Activated CD8-positive, alpha-beta memory T cell treated with anti-CD3 and anti-CD28 coated beads, Interleukin-2, amount 50 U/mL, for 1 hour (primary cell): ENCODE data around the gene KIF1A.
A peak's percentile ranks its signal among the peaks of the same experiment; 100 is the strongest.

Experiments
- DNase-seq: peaks from one replicate; pipeline ENCODE4 v3.0.0-alpha.2; 2020; ENCODE audit errors: extremely low read depth

KIF1A gene

DNA sequence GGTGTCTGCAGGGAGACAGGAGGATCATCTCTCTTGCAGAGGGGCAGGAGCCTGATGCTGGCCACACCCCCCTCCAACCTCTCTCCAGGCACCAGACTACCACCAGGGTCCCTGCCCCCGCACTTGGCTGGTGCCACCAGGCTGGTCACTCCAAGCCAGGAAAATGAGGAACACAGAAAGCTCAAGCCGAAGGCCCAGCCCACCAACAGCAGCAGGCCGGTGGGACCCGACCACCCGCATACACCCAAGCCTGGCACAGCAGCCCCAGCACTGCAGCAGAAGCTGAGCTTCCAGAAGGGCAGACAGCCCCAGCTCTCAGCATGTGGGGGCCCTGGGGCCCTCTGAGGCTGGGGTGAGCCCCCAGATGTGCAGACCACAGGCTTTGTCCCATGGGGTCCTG, 52.7 kb downstream of the KIF1A start:
- no peak for DNase-seq

DNA sequence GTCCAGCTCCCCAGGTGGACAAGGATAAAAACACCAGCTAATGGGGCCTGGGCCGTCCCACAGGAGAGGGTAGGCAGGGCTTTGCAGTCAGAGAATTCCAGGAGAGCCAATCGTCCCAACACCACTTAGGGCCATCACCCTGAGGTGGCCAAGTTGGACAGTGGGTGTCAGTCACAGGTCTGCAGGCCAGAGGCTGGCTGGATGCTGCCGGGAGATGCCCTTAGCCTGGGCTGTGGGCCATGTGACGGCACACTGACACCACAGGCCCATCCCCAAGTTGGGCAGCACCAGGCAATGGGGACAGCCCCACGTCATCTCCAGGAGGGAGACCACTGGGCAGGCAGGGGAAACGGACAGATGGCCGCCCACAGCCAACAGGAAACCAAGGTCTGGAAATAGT, 53.9 kb downstream of the KIF1A start:
- no peak for DNase-seq

DNA sequence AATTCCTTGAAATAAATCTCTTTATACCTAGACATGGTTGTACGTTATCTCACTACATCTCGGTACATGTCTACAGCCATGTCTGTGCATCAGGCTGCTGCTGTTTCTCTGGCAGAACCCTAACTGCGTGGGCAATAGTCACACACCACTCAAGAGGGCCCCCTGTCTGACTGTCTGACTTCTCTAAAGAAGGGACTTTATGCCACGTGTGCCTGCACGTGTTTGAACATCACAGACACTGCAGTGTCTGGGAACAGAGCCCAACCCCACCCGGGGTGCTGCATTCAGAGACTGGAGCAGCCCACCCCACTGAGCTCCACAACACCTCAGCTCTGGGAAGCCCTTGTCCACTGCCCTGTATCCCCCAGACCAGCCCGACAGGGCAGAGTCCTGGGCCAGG, 55.0 kb downstream of the KIF1A start:
- DNase-seq = no peak

DNA sequence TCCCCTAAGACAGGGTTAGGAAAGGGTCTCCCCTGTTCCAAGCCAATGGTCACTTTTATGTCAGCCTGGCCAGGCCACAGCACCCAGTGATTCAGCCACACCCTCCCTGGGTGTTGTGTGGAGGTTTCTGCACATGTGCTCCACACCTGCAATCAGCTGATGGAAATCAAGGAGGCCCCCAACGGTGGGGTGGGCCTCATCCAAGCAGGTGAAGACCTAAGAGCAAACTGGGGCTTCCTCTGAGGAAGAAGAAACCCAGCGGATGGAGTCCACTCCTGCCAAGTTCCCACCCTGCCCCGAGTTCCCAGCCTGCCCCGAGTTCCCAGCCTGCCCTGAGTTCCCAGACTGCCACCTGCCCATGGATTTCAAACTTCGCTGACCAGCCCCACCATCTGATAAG, 55.4 kb downstream of the KIF1A start:
- no peak for DNase-seq

DNA sequence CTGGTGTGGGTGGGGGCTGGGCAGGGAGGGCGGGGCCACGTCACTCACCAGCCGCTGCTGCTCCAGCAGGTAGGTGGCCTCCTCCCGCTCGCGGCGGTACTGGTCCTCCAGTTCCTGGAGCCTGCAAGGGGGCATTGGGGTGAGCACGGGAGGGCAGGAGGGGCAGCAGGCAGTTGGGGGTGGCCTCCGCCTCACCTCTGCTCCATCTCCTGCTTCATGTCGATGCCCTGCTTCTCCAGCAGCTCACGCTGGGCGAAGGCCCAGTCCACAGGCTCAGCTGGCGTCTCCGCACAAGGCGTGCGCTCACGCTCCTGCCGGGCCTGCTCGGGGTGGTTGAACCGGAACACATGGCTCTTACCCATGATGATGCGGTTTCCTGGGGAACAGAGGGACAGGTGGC, 57.0 kb downstream of the KIF1A start:
- DNase-seq = no peak

DNA sequence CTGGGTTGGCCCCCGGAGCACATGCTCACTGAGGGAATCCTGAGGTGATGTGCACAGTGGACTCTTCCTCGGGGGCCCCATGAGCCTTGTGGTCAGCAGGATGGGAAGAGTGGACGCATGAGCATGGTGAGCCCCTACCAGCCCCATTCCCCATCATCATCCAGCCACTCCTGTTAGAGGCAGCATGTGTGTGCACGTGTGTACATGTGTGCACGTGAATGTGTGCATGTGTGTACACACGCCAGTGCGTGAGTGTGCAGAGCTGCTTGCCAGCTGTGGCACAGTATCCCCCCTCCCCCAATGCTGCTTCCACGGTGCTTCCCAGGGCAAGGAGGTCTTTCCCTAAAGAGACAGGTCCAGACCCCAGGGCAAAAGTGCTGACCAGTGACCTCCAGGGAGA, 57.8 kb downstream of the KIF1A start:
- no peak for DNase-seq

DNA sequence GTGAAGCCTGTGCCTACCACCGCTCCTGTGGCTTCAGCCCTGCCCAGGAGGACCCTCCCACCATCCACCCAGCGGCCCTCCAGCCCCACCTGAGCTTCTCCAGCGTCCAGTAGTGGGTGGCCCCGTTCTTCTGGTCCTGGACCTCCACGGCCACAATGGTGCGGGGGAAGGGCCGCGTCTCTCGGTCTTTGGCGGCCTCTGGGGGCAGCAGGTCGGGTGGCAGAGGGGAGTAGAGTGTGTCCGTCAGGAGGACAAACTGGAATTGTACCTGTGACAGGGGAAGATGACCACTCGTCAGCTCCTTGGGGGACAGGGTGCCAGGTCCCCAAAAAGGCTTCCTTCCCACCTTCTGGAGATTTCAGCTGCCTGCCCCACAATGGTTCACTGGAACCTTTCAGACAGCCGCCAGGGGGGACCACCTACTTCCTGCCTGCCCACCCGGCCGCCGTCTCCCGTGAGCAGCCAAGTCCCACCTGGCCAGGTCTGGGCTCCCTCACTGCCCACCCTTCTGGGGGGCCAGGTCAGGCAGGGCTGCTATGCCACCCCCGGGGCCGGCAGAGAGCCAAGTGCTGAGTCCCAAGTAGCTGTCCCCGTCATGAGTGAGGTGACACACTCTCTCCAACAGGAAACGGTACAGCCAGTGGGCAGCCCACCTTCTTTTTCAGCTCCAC, 59.3 kb downstream of the KIF1A start:
- no peak for DNase-seq

DNA sequence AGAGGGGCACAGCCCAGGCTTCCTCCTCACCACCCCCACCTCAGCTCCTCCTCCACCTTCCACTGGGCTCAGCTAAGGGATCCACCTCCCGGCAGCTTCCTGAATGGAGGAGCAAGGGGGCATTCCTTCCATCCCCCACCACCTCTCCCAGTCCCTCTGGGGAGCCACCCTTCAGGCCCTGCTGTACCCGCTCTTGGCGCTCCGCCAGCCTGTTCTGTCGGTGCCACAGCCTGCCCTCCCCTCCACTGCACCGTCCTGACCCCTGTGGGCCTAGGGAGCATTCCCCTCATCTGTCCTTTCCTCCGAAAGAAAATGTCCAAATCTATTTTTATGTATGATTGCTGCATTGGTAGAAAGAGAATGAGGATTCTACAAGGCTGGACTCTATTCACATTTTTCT, 59.9 kb downstream of the KIF1A start:
- no peak for DNase-seq

DNA sequence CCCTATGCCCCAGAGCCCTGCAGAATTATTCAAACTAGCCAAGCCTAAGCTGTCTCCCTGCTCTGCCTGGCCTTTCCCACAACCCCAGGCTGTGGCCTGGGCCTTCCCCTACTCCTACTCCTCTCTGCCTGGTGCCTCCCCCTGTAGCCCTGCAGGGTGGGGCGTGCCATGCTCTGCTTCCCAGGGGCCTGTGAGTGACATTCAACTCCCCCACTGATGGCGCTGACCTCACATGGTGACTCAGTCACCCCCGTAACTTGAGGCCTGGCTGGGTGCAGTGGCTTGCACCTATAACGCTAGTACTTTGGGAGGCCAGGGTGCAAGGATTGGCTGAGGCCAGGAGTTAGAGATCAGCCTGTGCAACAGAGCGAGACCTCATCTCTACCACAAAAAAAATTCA, 60.6 kb downstream of the KIF1A start:
- DNase-seq = no peak

DNA sequence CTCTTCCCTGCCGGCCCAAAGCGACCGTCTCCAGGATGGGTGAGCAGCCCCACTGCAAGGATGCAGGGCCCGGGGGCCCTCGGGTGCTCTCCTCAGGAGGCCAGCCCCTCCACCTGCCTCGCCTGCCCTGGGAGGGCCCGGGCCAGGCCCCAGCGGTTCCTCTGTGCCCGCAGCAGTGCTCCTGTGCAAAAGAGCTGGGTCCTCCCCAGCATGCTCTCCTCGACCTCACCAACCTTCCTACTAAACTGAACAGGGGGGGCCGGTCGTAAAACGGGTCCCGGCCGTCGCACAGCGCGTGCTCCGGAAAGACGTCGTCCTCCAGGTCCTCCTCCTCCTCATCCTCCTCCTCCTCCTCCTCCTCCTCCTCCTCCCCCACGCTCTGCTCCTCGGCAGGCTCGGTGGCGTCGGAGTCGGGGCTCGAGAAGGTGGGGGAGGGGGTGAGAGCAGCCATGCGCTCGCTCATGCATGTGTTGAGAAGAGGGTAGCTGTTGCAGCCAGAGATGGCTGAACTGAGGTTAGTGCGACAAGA, 62.9 kb downstream of the KIF1A start:
- no peak for DNase-seq

DNA sequence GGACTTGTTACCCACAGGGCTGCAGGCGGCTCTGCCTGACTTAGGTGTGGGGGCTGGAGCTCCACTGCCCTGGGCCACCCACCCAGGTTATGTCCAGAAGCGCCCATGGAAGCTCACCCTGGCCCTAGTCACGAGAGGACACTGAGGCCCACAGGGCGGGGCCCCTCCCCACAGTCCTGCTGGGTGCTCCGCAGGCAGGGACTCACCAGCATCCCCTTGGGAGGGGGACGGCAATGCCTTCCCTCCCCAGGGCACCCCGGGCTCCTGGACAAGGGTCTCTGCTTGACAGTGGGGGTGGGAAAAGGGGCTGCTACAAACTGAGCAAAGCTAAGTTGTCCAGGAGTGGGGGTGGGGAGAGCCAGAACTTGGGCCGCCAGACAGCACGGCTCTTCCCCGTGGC, 67.8 kb downstream of the KIF1A start:
- DNase-seq = no peak

DNA sequence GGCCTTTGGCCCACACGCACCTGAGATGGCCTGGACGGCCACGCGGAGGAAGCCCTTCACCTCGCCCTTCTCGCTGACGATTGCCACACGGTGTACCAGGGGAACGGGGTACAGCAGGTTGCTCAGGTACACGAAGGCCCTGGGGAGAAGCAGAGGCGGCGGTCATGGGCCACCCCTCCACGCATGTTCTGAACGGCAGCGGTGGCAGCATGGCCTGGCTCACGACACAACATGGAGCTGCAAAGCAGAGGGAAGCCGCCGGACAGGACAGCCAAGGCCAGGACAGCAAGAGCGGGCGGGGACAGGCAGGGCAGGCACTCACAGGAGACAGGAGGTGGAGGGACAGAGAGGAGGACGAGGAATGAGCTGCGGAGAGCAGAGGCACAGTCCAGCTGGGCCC, 69.6 kb downstream of the KIF1A start:
- DNase-seq = no peak

DNA sequence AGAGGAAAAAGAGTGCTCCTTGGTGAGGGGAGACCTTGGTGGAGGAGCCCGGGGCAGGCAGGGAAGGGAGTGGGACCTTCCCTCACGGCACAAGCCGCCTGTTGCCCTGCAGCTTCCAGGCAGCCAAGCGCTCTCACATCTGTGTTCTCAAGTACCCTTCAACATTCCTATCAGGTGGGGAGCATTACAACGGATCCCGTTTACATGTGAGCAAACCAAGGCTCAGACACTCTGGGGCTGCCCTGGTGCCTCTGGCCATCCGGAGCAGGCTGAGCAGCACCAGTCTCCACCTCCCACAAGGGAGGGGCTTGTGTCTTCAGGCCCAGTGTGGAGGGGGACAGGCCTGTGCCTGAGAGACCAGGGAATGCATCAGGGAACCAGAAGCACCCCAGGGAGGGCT, 70.5 kb downstream of the KIF1A start:
- DNase-seq = no peak

DNA sequence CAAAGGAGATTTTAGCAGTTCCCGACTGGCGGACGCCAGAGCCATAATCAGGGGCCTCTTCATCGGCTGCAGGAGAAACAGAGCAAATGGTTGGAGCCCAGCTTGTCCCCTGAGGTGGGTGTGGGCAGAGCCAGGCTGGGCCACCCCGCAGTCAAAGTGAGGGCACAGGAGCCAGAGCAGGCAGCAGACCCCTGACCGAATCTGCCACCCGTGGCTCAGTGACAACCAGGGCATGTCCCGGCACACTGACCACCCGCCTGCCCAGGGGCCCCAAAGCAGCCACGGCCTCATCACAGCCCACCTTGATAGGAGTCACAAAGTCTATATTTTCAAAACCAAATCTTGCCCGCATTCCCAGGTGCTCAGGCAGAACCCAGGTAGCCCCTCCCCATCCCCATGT, 72.8 kb downstream of the KIF1A start:
- no peak for DNase-seq

DNA sequence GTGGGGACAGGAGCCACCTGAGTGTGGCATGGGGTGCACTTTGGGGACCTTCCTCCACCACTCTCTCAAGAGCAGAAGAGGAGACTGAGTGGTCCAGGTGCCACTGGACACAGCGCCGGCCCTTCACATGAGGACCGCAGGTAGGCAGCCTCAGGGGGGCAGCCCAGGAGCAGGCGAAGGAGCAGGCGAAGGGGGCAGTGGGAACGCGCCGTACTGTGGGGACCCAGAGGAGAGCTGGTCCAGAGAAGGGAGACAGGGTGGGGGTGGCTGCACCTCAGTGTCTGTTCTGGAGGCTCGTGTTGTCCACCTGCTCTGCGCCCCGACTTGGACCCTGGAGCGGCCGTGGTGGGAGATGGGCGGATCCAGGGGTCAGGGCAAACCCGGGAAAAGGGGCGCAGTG, 73.3 kb downstream of the KIF1A start:
- DNase-seq = no peak

DNA sequence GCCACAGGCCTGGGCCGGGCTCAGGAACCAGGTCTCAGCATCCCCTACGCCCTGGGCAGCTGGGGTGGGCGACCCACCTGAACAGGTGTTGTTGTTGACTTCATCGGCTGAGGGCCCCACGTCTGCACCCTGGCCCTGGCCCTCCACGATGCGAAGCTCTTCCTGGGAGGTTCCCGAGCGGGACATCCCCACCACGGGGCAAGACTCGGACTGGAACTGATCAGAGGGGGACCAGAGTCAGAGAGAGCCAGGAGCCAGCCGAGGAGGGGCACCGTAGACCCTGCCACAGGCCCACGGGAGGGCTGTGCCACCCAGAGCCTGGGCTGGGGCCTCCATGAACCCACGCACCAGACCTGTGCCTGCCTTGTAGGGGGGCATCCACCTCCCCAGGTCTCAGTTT, 74.1 kb downstream of the KIF1A start:
- DNase-seq = no peak

DNA sequence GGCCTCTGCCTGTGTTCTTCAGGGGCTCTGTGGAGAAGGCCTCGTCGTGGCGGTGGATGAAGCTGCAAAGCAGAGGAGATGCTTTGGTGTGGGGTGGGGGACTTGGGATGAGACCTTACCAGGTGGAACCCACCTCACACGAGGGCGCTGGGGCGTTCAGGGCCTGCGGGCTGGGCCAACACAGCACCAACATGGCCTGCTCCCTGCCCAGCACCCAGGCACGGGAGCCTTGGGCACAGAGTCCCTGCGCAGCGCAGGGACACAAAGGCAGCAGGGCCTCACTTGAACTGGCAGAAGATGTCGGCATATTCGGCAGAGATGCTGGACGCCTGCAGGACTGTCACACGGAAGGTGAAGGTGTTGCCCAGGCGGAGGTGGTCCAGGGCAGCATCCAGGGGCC, 74.6 kb downstream of the KIF1A start:
- no peak for DNase-seq

DNA sequence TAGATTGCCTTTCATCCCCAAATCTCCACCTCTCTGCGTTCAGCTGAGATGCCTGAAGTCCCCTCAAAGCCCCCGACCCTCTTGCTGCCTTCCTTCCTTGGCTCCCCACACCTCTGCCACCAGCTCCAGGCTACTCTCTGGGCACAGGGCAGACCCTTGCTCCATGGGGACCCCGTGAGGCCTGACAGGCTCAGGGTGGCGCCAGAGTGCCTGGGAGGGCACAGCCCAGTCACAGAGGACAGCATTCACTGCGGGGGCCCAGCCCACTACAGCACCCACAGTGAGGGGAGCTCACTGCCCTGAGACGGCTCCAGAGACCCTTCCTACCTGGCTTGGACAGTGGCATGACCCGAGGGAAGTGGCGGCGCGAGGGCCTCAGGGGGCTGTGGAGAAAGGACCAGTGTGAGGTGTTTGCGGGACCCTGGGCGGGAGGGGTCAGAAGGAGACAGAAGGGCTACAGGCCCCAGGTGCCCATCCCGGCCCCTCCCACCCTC, 77.4 kb downstream of the KIF1A start:
- DNase-seq = no peak

DNA sequence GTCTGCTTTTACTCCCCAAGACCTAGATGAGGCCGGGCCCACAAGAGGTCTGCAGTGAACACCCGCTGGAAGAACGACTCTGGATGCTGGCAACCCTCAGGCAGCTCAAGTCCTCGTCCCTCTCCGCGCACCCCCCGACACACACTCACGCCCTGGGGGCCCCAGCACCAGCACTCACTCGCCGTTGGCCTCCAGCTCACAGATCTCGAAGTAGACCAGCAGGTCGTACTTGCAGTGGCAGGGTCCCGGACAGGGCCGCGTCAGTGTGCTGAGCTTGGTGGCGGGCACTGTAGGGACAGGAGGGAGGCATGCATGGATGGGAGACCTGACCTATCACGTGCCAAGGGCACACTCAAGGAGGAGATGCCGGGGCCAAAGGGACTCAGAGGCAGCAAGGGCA, 78.9 kb downstream of the KIF1A start:
- DNase-seq = no peak

DNA sequence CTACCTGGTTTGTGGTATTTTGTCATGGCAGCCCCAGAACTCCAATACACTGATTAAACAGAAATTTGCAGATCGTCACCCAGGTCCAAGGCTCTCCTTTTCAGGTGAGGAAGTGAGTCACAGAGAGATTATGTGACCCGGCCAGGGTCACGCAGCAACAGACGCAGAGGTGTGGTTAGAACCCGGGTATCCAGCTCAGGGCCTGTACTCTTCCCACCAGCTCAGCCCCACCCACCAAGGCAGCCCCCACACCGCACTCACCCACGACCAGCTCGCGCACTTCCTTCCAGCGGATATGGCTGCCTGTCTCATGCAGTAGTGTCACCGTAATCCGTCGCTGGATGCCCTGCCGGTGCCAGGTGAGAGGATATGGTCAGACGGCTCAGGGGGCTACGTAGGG, 80.2 kb downstream of the KIF1A start:
- DNase-seq = peak; percentile 28

DNA sequence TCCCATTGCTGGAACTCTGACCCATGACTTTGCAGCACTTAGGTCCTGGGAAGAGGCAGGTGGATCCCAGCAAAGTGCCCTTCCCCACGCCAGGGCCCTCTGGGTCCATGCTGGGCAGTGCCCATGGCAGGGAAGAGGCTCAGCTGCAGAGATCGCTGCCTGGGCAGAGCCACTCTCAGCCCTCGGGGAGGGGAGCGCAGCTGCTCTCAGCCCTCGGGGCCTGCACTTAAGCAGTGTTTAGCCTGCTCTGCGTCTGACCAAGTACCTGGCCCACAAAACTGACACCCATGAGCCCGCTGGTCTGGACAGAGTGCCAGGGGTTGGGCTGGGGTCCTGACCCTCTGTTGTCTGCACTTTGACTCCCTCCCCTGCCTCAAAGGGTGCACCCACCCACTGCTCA, 82.1 kb downstream of the KIF1A start:
- DNase-seq = no peak

DNA sequence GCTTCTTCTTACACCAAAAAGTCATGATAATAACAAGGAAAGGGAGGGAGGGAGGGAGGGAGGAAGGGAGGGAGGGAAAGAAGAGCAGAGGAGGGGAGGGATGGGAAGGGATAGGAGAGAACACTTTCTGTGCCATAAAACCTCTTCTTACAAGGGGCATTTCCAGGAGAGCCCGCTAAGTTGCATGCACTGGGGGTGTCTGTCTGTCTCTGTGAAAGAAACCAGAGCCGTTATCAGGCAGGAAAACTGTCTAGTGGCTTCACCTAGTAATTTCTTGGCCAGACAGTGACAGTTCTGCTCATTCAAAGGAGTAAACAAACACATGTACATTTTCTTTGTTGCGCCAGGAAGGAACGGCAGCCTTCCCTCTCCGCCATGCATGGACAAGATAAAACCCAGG, 82.5 kb downstream of the KIF1A start:
- DNase-seq = no peak

DNA sequence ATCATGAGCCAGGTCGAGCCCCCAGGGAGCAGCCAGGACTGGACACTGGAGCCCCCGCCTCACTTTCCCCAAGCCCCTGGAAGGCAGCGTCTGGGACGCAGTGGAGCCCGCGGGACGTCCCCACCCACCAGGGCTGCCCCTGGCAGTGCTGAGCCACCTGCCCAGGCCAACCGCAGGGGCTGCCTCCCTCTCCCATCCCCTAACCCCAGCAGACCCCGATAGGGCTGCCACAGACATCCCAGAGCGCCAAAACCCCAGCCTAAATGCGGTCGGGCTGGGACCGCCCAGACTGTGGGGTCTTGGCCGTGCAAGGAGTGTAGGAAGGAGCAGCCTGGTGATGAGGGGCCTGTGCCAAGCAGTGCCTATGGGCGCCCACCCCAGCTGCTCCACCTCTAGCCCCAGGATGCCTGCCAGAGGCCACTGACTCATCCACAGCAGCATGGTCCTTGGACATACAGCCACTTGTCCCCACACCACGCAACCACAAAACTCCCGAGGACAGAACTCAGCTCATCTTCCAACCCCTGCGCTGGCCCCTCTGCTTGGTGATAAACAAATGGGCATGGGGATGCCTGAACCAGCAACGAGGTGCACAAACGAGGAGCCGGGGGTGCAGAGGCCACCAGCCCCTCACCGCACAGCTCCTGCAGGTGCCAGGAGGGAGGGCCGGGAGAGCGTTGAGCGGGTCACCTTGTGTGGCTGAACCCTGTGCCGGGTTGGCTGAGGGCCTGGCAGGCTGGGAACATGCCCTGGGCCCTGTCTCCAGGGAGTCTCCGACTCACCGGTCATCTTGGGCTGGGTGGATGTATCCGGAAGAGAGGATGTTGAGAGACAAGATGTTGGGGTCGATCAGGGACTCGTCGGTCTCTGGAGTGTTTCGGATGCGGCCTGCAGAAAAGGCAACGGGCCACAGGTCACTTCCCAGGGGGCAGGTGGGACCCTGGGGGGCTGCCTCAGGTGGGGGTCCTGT, 83.5 kb downstream of the KIF1A start:
- DNase-seq = no peak
